D341Med (cell line): Measurements from ENCODE around the gene GTF2IRD1.
A peak's percentile ranks its signal among the peaks of the same experiment; 100 is the strongest.
"Not testable (repeated sequence)": the region's sequence is repeated elsewhere in the genome, so short reads cannot be mapped to it uniquely, and the experiment has no call there.

ENCODE experiments used
- DNase-seq: peaks from one replicate; pipeline ENCODE4 v3.0.0; 2012; ENCODE audit warnings: low spot score

GTF2IRD1 gene

GRCh38 chr7:74453322-74454011 is at the start of gene GTF2IRD1:
GTF2IRD1 (plus strand) TSS chr7:74453906; CDS start chr7:74508081, 54,175 bp downstream.
- peak; percentile 97 for DNase-seq

GRCh38 chr7:74404388-74404700 is 49.4 kb upstream of the GTF2IRD1 start:
- DNase-seq: peak; percentile 10

GRCh38 chr7:74404741-74405140 is 49.0 kb upstream of the GTF2IRD1 start:
- peak; percentile 7 for DNase-seq

- DNase-seq: peak; percentile 77
These were observed 48.4 kb upstream of the GTF2IRD1 start for GRCh38 chr7:74405191-74405898.

- DNase-seq: no peak
These were observed 47.7 kb upstream of the GTF2IRD1 start for GRCh38 chr7:74405899-74406512.

GRCh38 chr7:74407958-74408357 is 45.7 kb upstream of the GTF2IRD1 start:
- DNase-seq: no peak

GRCh38 chr7:74409571-74409970 is 44.1 kb upstream of the GTF2IRD1 start:
- DNase-seq: no peak

- no peak for DNase-seq
These were observed 42.9 kb upstream of the GTF2IRD1 start for GRCh38 chr7:74410772-74411171.

GRCh38 chr7:74411571-74411970 is 42.1 kb upstream of the GTF2IRD1 start:
- not testable (repeated sequence) for DNase-seq

GRCh38 chr7:74412056-74412455 is 41.6 kb upstream of the GTF2IRD1 start:
- peak; percentile 61 for DNase-seq

GRCh38 chr7:74412603-74413002 is 41.1 kb upstream of the GTF2IRD1 start:
- no peak for DNase-seq

- not testable (repeated sequence) for DNase-seq
These were observed 38.9 kb upstream of the GTF2IRD1 start for GRCh38 chr7:74414595-74415333.

- DNase-seq: peak; percentile 89
These were observed 36.2 kb upstream of the GTF2IRD1 start for GRCh38 chr7:74417419-74417971.

GRCh38 chr7:74418076-74418475 is 35.6 kb upstream of the GTF2IRD1 start:
- no peak for DNase-seq

GRCh38 chr7:74418538-74418937 is 35.2 kb upstream of the GTF2IRD1 start:
- DNase-seq: no peak

GRCh38 chr7:74419232-74419631 is 34.5 kb upstream of the GTF2IRD1 start:
- DNase-seq: not testable (repeated sequence)

- DNase-seq: no peak
These were observed 33.7 kb upstream of the GTF2IRD1 start for GRCh38 chr7:74420006-74420405.

- no peak for DNase-seq
These were observed 29.3 kb upstream of the GTF2IRD1 start for GRCh38 chr7:74424291-74424880.

GRCh38 chr7:74428023-74428422 is 25.7 kb upstream of the GTF2IRD1 start:
- DNase-seq: no peak

- no peak for DNase-seq
These were observed 24.5 kb upstream of the GTF2IRD1 start for GRCh38 chr7:74429153-74429747.

- not testable (repeated sequence) for DNase-seq
These were observed 23.3 kb upstream of the GTF2IRD1 start for GRCh38 chr7:74430409-74430808.
